Caco-2 (cell line): ENCODE data around the gene ADGRG4. TPM values are rescaled to one million over a fixed set of nuclear protein-coding genes. Genes with fewer than 3 reads are reported as not detected.
A peak's percentile ranks its signal among the peaks of the same experiment; 100 is the strongest.

Experiments used
- BruUV-seq: library from RNA; stranded (reverse); fragments of 400-500 nt; replicated peaks from 2 replicates; lab custom pipeline; 2021; lab: Mats Ljungman, UMichigan
- CTCF ChIA-PET: fragments of 300-600 bp; sonication (Branson Sonifier 250); formaldehyde crosslinking; loops from one replicate; lab custom pipeline; 2022; ENCODE audit warnings: antibody characterized with exemption; lab: Charles Lee
- POLR2A ChIA-PET: fragments of 300-600 bp; sonication (Branson Sonifier 250); formaldehyde crosslinking; loops from one replicate; lab custom pipeline; 2022; ENCODE audit warnings: antibody characterized with exemption; lab: Charles Lee
- DNase-seq, 2 experiments: peaks; one replicate each; pipeline versions ENCODE4 v3.0.0 to v3.0.0-alpha.2; 2020 to 2022
- H3K27me3 ChIP-seq: replicated peaks from 2 replicates; pipeline ENCODE4 v1.6.0; 2011; ENCODE audit warnings: low read length; ENCODE audit not compliant: control insufficient read depth, insufficient read depth
- H3K36me3 ChIP-seq: 2 replicates; pipeline ENCODE4 v1.5.1; 2011; ENCODE audit warnings: low read length; ENCODE audit not compliant: control insufficient read depth, insufficient read depth
- H3K4me1 ChIP-seq: fragments of 250-450 bp; sonication (Bioruptor Pico); 2 replicates; pipeline ENCODE4 v1.5.1; 2020; ENCODE audit warnings: mild to moderate bottlenecking
- H3K4me3 ChIP-seq: 2 replicates; pipeline ENCODE4 v1.5.1; 2011; ENCODE audit warnings: low read depth, mild to moderate bottlenecking, control low read depth, low read length
- H3K9me3 ChIP-seq: fragments of 250-450 bp; sonication (Bioruptor Pico); 2 replicates; pipeline ENCODE4 v1.5.1; 2020; ENCODE audit warnings: mild to moderate bottlenecking, moderate library complexity
- H3K27ac Mint-ChIP-seq: one replicate; pipeline ENCODE4 v1.8.0; 2022; ENCODE audit warnings: mixed read lengths; ENCODE audit not compliant: unreplicated experiment
- H3K27me3 Mint-ChIP-seq: one replicate; pipeline ENCODE4 v1.8.0; 2022; ENCODE audit warnings: mixed read lengths; ENCODE audit not compliant: insufficient read depth, unreplicated experiment
- H3K36me3 Mint-ChIP-seq: one replicate; pipeline ENCODE4 v1.8.0; 2022; ENCODE audit warnings: mild to moderate bottlenecking, mixed read lengths; ENCODE audit not compliant: insufficient read depth, unreplicated experiment
- H3K4me1 Mint-ChIP-seq: one replicate; pipeline ENCODE4 v1.8.0; 2022; ENCODE audit warnings: low read depth, mixed read lengths; ENCODE audit not compliant: unreplicated experiment
- H3K4me3 Mint-ChIP-seq: one replicate; pipeline ENCODE4 v1.8.0; 2022; ENCODE audit warnings: mild to moderate bottlenecking, moderate library complexity, mixed read lengths; ENCODE audit not compliant: unreplicated experiment
- H3K9me3 Mint-ChIP-seq: one replicate; pipeline ENCODE4 v1.8.0; 2022; ENCODE audit warnings: mixed read lengths; ENCODE audit not compliant: unreplicated experiment
- intact Hi-C: fragments of 100-400 bp; cut with micrococcal nuclease; formaldehyde crosslinking; loops from one replicate; pipeline ENCODE4 v1.10.0; 2022; ENCODE audit not compliant: unreplicated experiment
- total RNA-seq: library from RNA; stranded (reverse); gene quantifications from 2 replicates; pipeline ENCODE4 v1.2.3, GENCODE V29; 2022
- TF ChIP-seq, protein P1 (sequence below), 2 experiments: fragments of 200-600 bp in 1 of 2; IDR thresholded peaks; 1 replicate in 1 of 2; 2 replicates in 1 of 2; pipeline versions ENCODE4 v1.5.1 to v1.8.0; 2011 to 2022; ENCODE audit warnings: antibody characterized with exemption in 1 of 2, control low read depth in 1 of 2, inconsistent platforms in 1 of 2, low read depth in 1 of 2, low read length in 1 of 2, mild to moderate bottlenecking in 1 of 2, moderate library complexity in 1 of 2; ENCODE audit not compliant: insufficient read depth in 1 of 2, severe bottlenecking in 1 of 2, unreplicated experiment in 1 of 2

The ADGRG4 gene
- total RNA-seq, 1 experiment from 2014 or later, result not detected

DNA sequence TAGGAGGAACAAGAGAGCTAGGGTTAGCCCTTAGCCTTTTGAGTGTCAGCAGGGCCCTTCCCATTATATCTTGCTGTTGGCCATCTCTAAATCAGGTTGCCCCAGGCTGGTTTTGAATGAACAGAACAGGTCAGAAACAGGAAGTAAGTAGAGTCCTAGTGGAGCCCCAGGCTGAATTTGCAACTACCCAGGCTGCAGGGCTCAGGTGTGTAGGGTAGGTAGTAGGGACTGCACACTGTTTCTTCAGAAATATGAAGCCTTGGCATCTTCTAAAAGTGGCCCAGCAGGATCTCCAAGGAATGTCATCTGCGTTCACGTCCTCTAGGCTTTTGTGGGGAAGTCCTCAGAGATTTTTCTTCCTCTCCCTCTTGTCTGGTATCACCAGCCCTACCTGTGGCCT, 90.2 kb downstream of the ADGRG4 start:
- Histone ChIP-seq H3K4me1 (no peaks in the 10 kb centered on the region), H3K27me3 (no peaks in the 10 kb centered on the region), H3K36me3 (no peaks in the 10 kb centered on the region), H3K9me3 (no peaks in the 10 kb centered on the region), H3K4me3 (no peak overlapping the region)
- DNase-seq, result no peak
- BruUV-seq, result no TSS peak
- Mint-ChIP-seq H3K27ac (no peak overlapping the region), H3K27me3 (peaks cover 3% of the 10 kb centered on the region), H3K9me3 (no peaks in the 10 kb centered on the region), H3K36me3 (no peaks in the 10 kb centered on the region), H3K4me3 (no peak overlapping the region), H3K4me1 (no peaks in the 10 kb centered on the region)
- intact Hi-C loops, result loop anchor here (10.0 kb wide), 1 partner anchor 184 kb away; no protein-coding TSS in a partner anchor
- TF ChIP-seq, protein P1, sequence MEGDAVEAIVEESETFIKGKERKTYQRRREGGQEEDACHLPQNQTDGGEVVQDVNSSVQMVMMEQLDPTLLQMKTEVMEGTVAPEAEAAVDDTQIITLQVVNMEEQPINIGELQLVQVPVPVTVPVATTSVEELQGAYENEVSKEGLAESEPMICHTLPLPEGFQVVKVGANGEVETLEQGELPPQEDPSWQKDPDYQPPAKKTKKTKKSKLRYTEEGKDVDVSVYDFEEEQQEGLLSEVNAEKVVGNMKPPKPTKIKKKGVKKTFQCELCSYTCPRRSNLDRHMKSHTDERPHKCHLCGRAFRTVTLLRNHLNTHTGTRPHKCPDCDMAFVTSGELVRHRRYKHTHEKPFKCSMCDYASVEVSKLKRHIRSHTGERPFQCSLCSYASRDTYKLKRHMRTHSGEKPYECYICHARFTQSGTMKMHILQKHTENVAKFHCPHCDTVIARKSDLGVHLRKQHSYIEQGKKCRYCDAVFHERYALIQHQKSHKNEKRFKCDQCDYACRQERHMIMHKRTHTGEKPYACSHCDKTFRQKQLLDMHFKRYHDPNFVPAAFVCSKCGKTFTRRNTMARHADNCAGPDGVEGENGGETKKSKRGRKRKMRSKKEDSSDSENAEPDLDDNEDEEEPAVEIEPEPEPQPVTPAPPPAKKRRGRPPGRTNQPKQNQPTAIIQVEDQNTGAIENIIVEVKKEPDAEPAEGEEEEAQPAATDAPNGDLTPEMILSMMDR (IDR thresholded peaks at IDR 0.05; ENCODE audit: insufficient read depth in 1 of 2, low read depth in 1 of 2, low read length in 1 of 2, severe bottlenecking in 1 of 2, unreplicated experiment in 1 of 2), result no peak
- ChIA-PET POLR2A (no interaction called here), CTCF (no interaction called here)

DNA sequence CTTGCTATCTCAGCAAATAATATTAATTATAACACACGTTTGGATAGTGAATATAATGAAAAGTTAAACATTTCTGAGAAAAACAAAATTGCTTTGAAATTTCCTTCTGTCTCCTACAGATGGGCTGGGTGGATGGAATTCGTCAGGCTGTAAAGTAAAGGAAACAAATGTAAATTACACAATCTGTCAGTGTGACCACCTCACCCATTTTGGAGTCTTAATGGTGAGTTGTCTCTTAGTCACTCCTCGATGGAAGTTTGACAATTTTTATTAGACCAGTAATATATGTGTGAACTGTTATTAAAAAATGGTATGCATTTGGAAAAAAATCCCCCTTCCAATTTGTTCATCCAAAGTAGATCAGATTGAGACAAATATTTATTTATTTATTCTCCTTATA, 94.5 kb downstream of the ADGRG4 start:
- TF ChIP-seq, protein P1 (IDR thresholded peaks at IDR 0.05; ENCODE audit: insufficient read depth in 1 of 2, low read depth in 1 of 2, low read length in 1 of 2, severe bottlenecking in 1 of 2, unreplicated experiment in 1 of 2), result no peak
- DNase-seq, result no peak
- no peaks in the 10 kb centered on the region for H3K9me3 ChIP-seq
- H3K4me1 Mint-ChIP-seq, result no peaks in the 10 kb centered on the region
- ChIA-PET POLR2A (no interaction called here), CTCF (no interaction called here)
- H3K9me3 Mint-ChIP-seq, result no peaks in the 10 kb centered on the region
- intact Hi-C loops, result loop anchor here (10.0 kb wide), 1 partner anchor 180 kb away; no protein-coding TSS in a partner anchor
- no peaks in the 10 kb centered on the region for H3K4me1 ChIP-seq
- H3K27ac Mint-ChIP-seq, result no peak overlapping the region
- H3K27me3 ChIP-seq, result no peaks in the 10 kb centered on the region
- H3K36me3 Mint-ChIP-seq, result no peaks in the 10 kb centered on the region
- H3K4me3 Mint-ChIP-seq, result no peak overlapping the region
- H3K27me3 Mint-ChIP-seq, result peaks cover 5% of the 10 kb centered on the region
- no TSS peak for BruUV-seq
- no peaks in the 10 kb centered on the region for H3K36me3 ChIP-seq
- H3K4me3 ChIP-seq, result no peak overlapping the region

DNA sequence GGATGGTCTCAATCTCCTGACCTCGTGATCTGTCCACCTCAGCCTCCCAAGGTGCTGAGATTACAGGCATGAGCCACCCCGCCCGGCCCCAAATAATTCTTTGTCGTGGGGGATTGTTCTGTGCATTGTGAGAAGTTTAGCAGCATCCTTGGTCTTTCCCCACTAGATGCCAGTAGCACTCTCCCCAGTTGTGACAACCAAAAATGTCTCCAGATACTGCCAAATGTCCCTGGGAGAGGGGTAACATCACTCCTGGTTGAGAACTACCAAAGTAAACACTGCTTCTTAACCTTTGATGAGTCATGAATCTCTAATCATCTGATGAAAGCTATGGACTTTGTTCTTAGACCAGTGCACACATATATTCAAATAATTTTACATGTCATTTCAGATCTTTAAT, 96.2 kb downstream of the ADGRG4 start:
- POLR2A ChIA-PET, result no interaction called here
- Mint-ChIP-seq H3K36me3 (no peaks in the 10 kb centered on the region), H3K27me3 (peaks cover 3% of the 10 kb centered on the region), H3K4me1 (no peaks in the 10 kb centered on the region), H3K4me3 (no peak overlapping the region), H3K9me3 (no peaks in the 10 kb centered on the region), H3K27ac (no peak overlapping the region)
- peak in 1 of 2 experiments; percentile 0 for DNase-seq
- Histone ChIP-seq H3K4me1 (no peaks in the 10 kb centered on the region), H3K4me3 (no peak overlapping the region), H3K36me3 (no peaks in the 10 kb centered on the region), H3K9me3 (no peaks in the 10 kb centered on the region), H3K27me3 (no peaks in the 10 kb centered on the region)
- intact Hi-C loops, result loop anchor here (10.0 kb wide), 1 partner anchor 178 kb away; no protein-coding TSS in a partner anchor
- BruUV-seq, result no TSS peak
- CTCF ChIA-PET, result no interaction called here
- TF ChIP-seq, protein P1 (IDR thresholded peaks at IDR 0.05; ENCODE audit: insufficient read depth in 1 of 2, low read depth in 1 of 2, low read length in 1 of 2, severe bottlenecking in 1 of 2, unreplicated experiment in 1 of 2), result no peak
